ENCODE results near the gene GRIA2.
"Not testable (repeated sequence)": the region's sequence is repeated elsewhere in the genome, so short reads cannot be mapped to it uniquely, and the experiment has no call there.

Gene GRIA2

GRCh38 chr4:157220371-157220881, at the start of gene GRIA2:
Gene GRIA2, plus strand, starts transcription at chr4:157220728. Its CDS starts 315 bp downstream, at chr4:157221043.
- no peak for TF ChIP-seq CTCF (IDR thresholded peaks at IDR 0.05; ENCODE audit: insufficient read depth, low read depth, low read length, missing control alignments)
- H3K4me3 ChIP-seq (ENCODE audit: low read length), result no peak within 1 kb of the TSS
- peak; percentile 66 for DNase-seq (ENCODE audit: low read depth)

- peak; percentile 19 for TF ChIP-seq CTCF (IDR thresholded peaks at IDR 0.05; ENCODE audit: insufficient read depth, low read depth, low read length, missing control alignments)
- peak; percentile 19 for DNase-seq (ENCODE audit: low read depth)
- H3K4me3 ChIP-seq (ENCODE audit: low read length), result no peak overlapping the region
These were observed 48.5 kb upstream of the GRIA2 start for GRCh38 chr4:157172011-157172410.

GRCh38 chr4:157180268-157180667, 40.3 kb upstream of the GRIA2 start:
- not testable (repeated sequence) for H3K4me3 ChIP-seq (ENCODE audit: low read length); DNase-seq (ENCODE audit: low read depth)

GRCh38 chr4:157184300-157184699, 36.2 kb upstream of the GRIA2 start:
- TF ChIP-seq CTCF (IDR thresholded peaks at IDR 0.05; ENCODE audit: insufficient read depth, low read depth, low read length, missing control alignments), result no peak
- DNase-seq (ENCODE audit: low read depth), result no peak
- no peak overlapping the region for H3K4me3 ChIP-seq (ENCODE audit: low read length)

- no peak overlapping the region for H3K4me3 ChIP-seq (ENCODE audit: low read length)
- no peak for TF ChIP-seq CTCF (IDR thresholded peaks at IDR 0.05; ENCODE audit: insufficient read depth, low read depth, low read length, missing control alignments)
- no peak for DNase-seq (ENCODE audit: low read depth)
These were observed 35.2 kb upstream of the GRIA2 start for GRCh38 chr4:157185363-157185762.

GRCh38 chr4:157195374-157195773, 25.2 kb upstream of the GRIA2 start:
- no peak for TF ChIP-seq CTCF (IDR thresholded peaks at IDR 0.05; ENCODE audit: insufficient read depth, low read depth, low read length, missing control alignments)
- H3K4me3 ChIP-seq (ENCODE audit: low read length), result no peak overlapping the region
- no peak for DNase-seq (ENCODE audit: low read depth)

GRCh38 chr4:157196046-157196445, 24.5 kb upstream of the GRIA2 start:
- H3K4me3 ChIP-seq (ENCODE audit: low read length), result no peak overlapping the region
- DNase-seq (ENCODE audit: low read depth), result no peak
- no peak for TF ChIP-seq CTCF (IDR thresholded peaks at IDR 0.05; ENCODE audit: insufficient read depth, low read depth, low read length, missing control alignments)
